Central memory CD8-positive, alpha-beta T cell (primary cell): ENCODE data around the gene EXO1.
"Not testable (repeated sequence)": the region's sequence is repeated elsewhere in the genome, so short reads cannot be mapped to it uniquely, and the experiment has no call there.

Source experiments
- ATAC-seq: fragments of 150-1000 bp; cut with Tn5 transposase; replicated peaks from 2 replicates; pipeline ENCODE4 v1.10.0; 2022; ENCODE audit warnings: mild to moderate bottlenecking, moderate FRiP score, moderate number of reproducible peaks; ENCODE audit not compliant: poor library complexity, severe bottlenecking; ENCODE audit errors: extremely low read depth
- DNase-seq, 2 donors: peaks; one replicate each; pipeline ENCODE4 v3.0.0; 2021; ENCODE audit warnings: low spot score in 2 of 2
- H3K27ac Mint-ChIP-seq: one replicate; pipeline ENCODE4 v1.8.0; 2022; ENCODE audit warnings: low read depth, mild to moderate bottlenecking, moderate library complexity, mixed read lengths
- H3K27me3 Mint-ChIP-seq: one replicate; pipeline ENCODE4 v1.8.0; 2022; ENCODE audit warnings: mixed read lengths
- H3K36me3 Mint-ChIP-seq: one replicate; pipeline ENCODE4 v1.8.0; 2022; ENCODE audit warnings: mild to moderate bottlenecking, moderate library complexity, mixed read lengths; ENCODE audit not compliant: insufficient read depth
- H3K4me1 Mint-ChIP-seq: one replicate; pipeline ENCODE4 v1.8.0; 2022; ENCODE audit warnings: mixed read lengths
- H3K4me3 Mint-ChIP-seq: one replicate; pipeline ENCODE4 v1.8.0; 2022; ENCODE audit warnings: mild to moderate bottlenecking, moderate library complexity, mixed read lengths
- H3K9me3 Mint-ChIP-seq: one replicate; pipeline ENCODE4 v1.8.0; 2022; ENCODE audit warnings: mixed read lengths

EXO1 gene

DNA sequence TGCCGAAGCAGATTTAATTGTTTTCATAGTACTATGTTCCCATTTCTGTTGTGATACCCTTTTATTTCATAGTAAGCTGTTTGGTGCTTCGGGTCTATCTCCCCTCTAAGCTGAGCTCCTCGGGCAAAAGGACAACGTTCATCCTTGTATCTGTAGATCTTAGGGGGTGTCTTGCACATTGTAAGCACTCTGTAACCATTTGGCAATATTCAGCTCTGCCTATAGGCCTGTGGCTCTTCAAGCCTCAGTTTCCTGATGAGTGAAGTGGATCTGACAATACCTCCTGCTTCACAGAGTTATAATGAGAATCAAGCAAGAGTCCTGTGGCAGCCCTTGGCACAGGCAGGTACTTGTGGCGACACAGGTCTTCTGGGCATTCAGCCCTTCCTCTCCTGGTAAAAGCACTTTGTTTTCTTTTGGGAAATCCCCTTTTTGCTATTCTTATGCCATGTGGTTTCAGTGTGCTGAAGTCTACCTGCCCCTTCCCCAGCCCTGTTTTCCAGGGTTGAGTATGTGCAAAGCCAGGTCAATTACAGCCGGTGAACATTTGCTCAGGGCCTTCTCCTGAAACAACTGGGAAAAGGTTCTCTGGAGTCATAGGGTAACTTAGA is 8.5 kb upstream of the EXO1 start:
- H3K4me3 Mint-ChIP-seq = no peak overlapping the region
- DNase-seq (no peak), ATAC-seq (peak; percentile 28)
- peaks cover 62% of the 10 kb centered on the region for H3K27me3 Mint-ChIP-seq
- H3K9me3 Mint-ChIP-seq = no peaks in the 10 kb centered on the region
- no peaks in the 10 kb centered on the region for H3K4me1 Mint-ChIP-seq
- no peak overlapping the region for H3K27ac Mint-ChIP-seq
- peaks cover 1% of the 10 kb centered on the region for H3K36me3 Mint-ChIP-seq

DNA sequence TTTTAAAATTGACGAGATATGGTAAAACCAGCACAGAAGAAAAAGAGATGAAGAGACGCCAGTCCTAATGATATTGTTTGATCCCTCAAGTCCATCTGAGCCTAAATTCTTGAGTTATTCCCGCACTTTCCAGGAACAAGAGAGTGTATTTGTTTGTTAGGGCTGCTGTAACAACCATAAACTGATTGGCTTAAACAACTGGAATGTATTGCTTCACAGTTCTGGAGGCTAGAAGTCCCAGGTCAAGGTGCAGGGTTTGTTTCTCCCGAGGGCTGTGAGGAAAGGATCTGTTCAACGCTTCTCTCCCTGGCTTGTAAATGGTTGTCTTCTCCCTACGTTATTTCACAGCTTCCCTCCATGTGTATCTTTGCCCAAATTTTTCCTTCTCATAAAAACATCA is 7.8 kb upstream of the EXO1 start:
- no peak for ATAC-seq
- H3K36me3 Mint-ChIP-seq = peaks cover 1% of the 10 kb centered on the region

GRCh38 chr1:241841691-241842090 is 6.3 kb upstream of the EXO1 start:
- peaks cover 1% of the 10 kb centered on the region for H3K36me3 Mint-ChIP-seq
- H3K9me3 Mint-ChIP-seq = no peaks in the 10 kb centered on the region
- peaks cover 53% of the 10 kb centered on the region for H3K27me3 Mint-ChIP-seq
- no peak for ATAC-seq
- H3K4me3 Mint-ChIP-seq = no peak overlapping the region
- H3K27ac Mint-ChIP-seq = no peak overlapping the region
- DNase-seq = no peak
- H3K4me1 Mint-ChIP-seq = no peaks in the 10 kb centered on the region

More for the DNA sequence above, 7.8 kb upstream of the EXO1 start:
- DNase-seq = no peak
- H3K4me3 Mint-ChIP-seq = no peak overlapping the region
- no peaks in the 10 kb centered on the region for H3K9me3 Mint-ChIP-seq
- H3K4me1 Mint-ChIP-seq = no peaks in the 10 kb centered on the region
- H3K27ac Mint-ChIP-seq = no peak overlapping the region
- H3K27me3 Mint-ChIP-seq = peaks cover 62% of the 10 kb centered on the region

- Mint-ChIP-seq H3K27me3 (peaks cover 46% of the 10 kb centered on the region), H3K4me3 (no peak overlapping the region), H3K9me3 (no peaks in the 10 kb centered on the region), H3K27ac (no peak overlapping the region), H3K36me3 (peaks cover 1% of the 10 kb centered on the region), H3K4me1 (peaks cover 3% of the 10 kb centered on the region)
- ATAC-seq = no peak
- DNase-seq = no peak
Measured at GRCh38 chr1:241842565-241842964, 5.4 kb upstream of the EXO1 start.

DNA sequence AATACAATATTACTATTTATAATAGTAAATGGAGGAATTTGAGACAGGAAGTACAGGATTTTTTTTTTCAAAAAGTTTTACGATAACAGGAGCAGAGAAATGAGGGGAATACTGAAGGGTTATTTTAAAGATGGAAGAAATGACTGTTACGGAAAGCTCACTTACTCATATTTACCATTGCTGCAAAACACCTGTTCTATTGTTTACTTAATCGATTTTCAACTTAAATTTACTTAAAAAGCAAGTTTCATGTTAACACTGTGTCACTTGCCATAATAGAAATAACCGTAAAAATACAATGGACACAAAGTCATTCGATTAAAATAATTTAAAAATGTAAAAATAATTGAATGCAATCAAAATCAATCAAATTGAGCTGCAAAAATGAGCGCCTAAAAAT is 3.4 kb upstream of the EXO1 start:
- DNase-seq (no peak), ATAC-seq (no peak)
- Mint-ChIP-seq H3K4me1 (peaks cover 19% of the 10 kb centered on the region), H3K27ac (no peak overlapping the region), H3K36me3 (peaks cover 9% of the 10 kb centered on the region), H3K9me3 (no peaks in the 10 kb centered on the region), H3K27me3 (peaks cover 35% of the 10 kb centered on the region), H3K4me3 (no peak overlapping the region)

GRCh38 chr1:241846375-241846774 is 1.6 kb upstream of the EXO1 start:
- peaks cover 19% of the 10 kb centered on the region for H3K4me1 Mint-ChIP-seq
- peaks cover 22% of the 10 kb centered on the region for H3K27me3 Mint-ChIP-seq
- H3K36me3 Mint-ChIP-seq = peaks cover 8% of the 10 kb centered on the region
- DNase-seq (no peak), ATAC-seq (no peak)
- H3K9me3 Mint-ChIP-seq = no peaks in the 10 kb centered on the region
- H3K4me3 Mint-ChIP-seq = no peak overlapping the region
- H3K27ac Mint-ChIP-seq = no peak overlapping the region

GRCh38 chr1:241846862-241847539 is 1.0 kb upstream of the EXO1 start:
- Mint-ChIP-seq H3K27ac (peak overlapping the region; percentile 97), H3K36me3 (peaks cover 8% of the 10 kb centered on the region), H3K4me3 (peak overlapping the region; percentile 98), H3K9me3 (no peaks in the 10 kb centered on the region), H3K27me3 (peaks cover 22% of the 10 kb centered on the region), H3K4me1 (peaks cover 19% of the 10 kb centered on the region)
- DNase-seq (no peak), ATAC-seq (no peak)

GRCh38 chr1:241847540-241847795 is 536 bp upstream of the EXO1 start:
- H3K27me3 Mint-ChIP-seq = peaks cover 18% of the 10 kb centered on the region
- ATAC-seq = no peak
- DNase-seq = no peak
- H3K4me1 Mint-ChIP-seq = peaks cover 19% of the 10 kb centered on the region
- H3K4me3 Mint-ChIP-seq = peak overlapping the region; percentile 98
- peak overlapping the region; percentile 97 for H3K27ac Mint-ChIP-seq
- H3K9me3 Mint-ChIP-seq = no peaks in the 10 kb centered on the region
- H3K36me3 Mint-ChIP-seq = peaks cover 8% of the 10 kb centered on the region

DNA sequence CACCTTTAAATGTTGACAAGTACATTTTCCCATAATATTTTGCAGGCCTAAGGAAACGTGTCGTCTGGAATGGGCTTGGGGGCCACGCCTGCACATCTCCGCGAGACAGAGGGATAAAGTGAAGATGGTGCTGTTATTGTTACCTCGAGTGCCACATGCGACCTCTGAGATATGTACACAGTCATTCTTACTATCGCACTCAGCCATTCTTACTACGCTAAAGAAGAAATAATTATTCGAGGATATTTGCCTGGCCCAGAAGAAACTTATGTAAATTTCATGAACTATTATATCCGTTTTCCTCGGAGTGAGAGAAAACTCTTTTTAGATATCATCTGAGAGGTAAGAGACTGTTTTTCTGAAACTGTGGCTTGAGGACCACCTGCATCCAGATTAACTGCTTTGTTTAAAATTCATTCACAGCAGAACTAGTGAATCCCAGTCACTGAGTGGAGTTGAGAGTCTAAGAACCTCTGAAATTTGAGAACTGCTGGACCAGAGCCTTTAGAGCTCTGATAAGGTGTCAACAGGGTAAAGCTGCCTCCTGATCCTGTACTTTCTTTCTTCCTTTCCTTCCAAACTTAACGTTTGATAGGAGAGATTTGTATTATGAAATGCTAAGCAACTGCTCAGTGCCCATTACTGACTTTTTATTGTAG is 811 bp downstream of the EXO1 start:
- DNase-seq (no peak), ATAC-seq (no peak)
- Mint-ChIP-seq H3K4me1 (peaks cover 19% of the 10 kb centered on the region), H3K27ac (no peak overlapping the region), H3K27me3 (peaks cover 5% of the 10 kb centered on the region), H3K36me3 (peaks cover 8% of the 10 kb centered on the region), H3K9me3 (no peaks in the 10 kb centered on the region), H3K4me3 (peak overlapping the region; percentile 98)

- no peaks in the 10 kb centered on the region for H3K9me3 Mint-ChIP-seq
- no peaks in the 10 kb centered on the region for H3K27me3 Mint-ChIP-seq
- peaks cover 8% of the 10 kb centered on the region for H3K36me3 Mint-ChIP-seq
- H3K27ac Mint-ChIP-seq = no peak overlapping the region
- DNase-seq = no peak
- ATAC-seq = no peak
- H3K4me1 Mint-ChIP-seq = peaks cover 19% of the 10 kb centered on the region
- peak overlapping the region; percentile 98 for H3K4me3 Mint-ChIP-seq
Measured at GRCh38 chr1:241849345-241849695, 1.3 kb downstream of the EXO1 start.

DNA sequence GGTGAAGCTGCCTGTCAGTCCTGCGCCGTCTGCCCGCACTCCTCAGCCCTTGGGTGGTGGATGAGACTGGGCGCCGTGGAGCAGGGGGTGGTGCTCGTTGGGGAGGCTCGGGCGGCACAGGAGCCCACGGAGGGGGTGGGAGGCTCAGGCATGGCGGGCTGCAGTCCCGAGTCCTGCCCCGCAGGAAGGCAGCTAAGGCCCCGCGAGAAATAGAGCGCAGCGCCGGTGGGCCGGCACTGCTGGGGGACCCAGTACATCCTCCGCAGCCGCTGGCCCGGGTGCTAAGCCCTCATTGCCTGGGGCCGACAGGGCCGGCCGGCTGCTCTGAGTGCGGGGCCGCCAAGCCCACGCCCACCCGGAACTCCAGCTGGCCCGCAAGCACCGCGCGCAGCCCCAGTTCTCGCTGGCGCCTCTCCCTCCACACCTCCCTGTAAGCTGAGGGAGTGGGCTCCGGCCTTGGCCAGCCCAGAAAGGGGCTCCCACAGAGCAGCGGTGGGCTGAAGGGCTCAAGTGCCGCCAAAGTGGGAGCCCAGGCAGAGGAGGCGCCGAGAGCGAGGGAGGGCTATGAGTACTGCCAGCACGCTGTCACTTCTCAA is 7.6 kb downstream of the EXO1 start:
- not testable (repeated sequence) for ATAC-seq, H3K9me3 Mint-ChIP-seq, H3K4me3 Mint-ChIP-seq, H3K36me3 Mint-ChIP-seq, H3K4me1 Mint-ChIP-seq, H3K27ac Mint-ChIP-seq, H3K27me3 Mint-ChIP-seq, DNase-seq

- Mint-ChIP-seq H3K4me3 (no peak overlapping the region), H3K4me1 (no peaks in the 10 kb centered on the region), H3K27me3 (no peaks in the 10 kb centered on the region), H3K9me3 (no peaks in the 10 kb centered on the region), H3K27ac (no peak overlapping the region), H3K36me3 (no peaks in the 10 kb centered on the region)
- ATAC-seq (peak; percentile 40), DNase-seq (no peak)
Measured at GRCh38 chr1:241857131-241857530, 9.1 kb downstream of the EXO1 start.

DNA sequence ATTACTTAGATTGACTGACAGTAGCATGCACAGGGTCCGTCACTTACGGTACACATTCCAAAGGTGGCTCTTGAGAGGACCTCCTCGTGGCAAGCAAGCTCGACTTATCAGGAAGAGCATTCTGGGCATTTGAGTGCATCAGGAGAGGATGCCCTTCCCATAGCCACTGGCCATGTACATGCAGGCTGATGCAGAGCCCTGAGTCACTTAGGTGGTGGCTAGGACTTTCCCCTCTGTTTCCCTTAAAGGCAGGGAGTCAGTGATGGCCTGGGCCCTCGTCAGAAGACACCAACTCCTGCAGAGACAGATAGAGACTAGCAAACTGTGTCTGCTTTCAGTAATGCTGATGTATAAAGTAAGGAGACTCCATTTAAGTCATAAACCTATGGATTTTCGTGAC is 12.9 kb downstream of the EXO1 start:
- H3K27me3 Mint-ChIP-seq = no peaks in the 10 kb centered on the region
- no peaks in the 10 kb centered on the region for H3K9me3 Mint-ChIP-seq
- H3K36me3 Mint-ChIP-seq = peaks cover 2% of the 10 kb centered on the region
- no peak for ATAC-seq
- no peaks in the 10 kb centered on the region for H3K4me1 Mint-ChIP-seq
- no peak overlapping the region for H3K27ac Mint-ChIP-seq
- H3K4me3 Mint-ChIP-seq = no peak overlapping the region
- no peak for DNase-seq
